ENCODE data around the gene PPFIA4. TPM values are rescaled to one million over a fixed set of nuclear protein-coding genes. Genes with fewer than 3 reads are reported as not detected.

Gene PPFIA4
- total RNA-seq, 1 experiment from 2014 or later: 6.6 TPM

GRCh38 chr1:203099805-203100515 is 73.7 kb downstream of the PPFIA4 start:
- no peak for DNase-seq (ENCODE audit: low spot score)

- no peak for DNase-seq (ENCODE audit: low spot score)
These were observed 74.2 kb downstream of the PPFIA4 start for GRCh38 chr1:203100516-203100869.

GRCh38 chr1:203101813-203102634 is 75.7 kb downstream of the PPFIA4 start:
- no peak for DNase-seq (ENCODE audit: low spot score)

GRCh38 chr1:203103216-203103615 is 76.9 kb downstream of the PPFIA4 start:
- DNase-seq (ENCODE audit: low spot score): no peak

DNA sequence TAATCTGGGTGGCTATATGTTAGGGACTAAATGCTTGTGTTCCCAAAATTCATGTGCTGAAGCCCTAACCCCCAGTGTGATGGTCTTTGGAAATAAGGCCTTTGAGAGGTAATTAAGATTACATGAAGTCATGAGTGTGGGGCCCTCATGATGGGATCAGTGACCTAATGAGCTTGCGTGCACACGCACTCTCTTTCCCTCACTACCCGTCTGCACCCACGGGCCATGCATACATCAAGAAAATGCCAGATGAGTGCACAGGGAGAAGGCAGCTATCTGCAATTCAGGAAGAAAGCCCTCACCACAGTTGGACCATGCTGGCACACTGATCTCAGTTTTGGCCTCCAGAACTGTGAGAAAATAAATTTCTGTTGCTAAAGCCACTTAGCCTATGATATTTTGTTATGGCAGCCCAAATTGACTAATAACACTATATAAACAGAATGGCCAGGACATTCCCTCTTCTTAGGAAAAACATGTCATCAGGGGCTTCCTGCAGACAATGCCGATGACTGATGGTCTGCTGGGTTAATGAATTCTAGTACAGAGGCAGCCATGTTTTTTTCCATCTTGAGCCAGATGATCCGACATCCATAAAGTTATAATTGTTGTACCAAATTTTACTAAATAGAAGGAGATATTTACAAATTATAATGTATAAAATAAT is 77.7 kb downstream of the PPFIA4 start:
- DNase-seq (ENCODE audit: low spot score): no peak

- no peak for DNase-seq (ENCODE audit: low spot score)
These were observed 78.6 kb downstream of the PPFIA4 start for GRCh38 chr1:203104789-203105390.

DNA sequence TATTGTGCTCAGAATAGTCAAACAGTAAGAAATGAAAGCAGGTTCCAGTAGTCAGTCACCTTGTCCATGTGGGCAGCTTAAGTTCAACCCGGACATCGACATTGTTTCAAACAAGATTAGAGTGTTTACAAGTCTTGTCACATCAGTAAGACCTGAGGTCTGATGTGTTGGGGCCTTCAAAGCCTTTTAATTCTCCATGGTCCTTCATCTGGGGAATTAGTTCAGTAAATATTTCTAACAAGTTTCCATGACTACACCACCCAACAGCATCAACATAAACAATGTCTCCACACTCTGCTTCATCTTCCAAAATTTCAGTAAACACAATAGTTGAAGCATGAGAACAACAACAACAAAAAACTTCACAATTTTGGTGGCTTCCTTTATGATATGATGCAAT is 86.2 kb downstream of the PPFIA4 start:
- no peak for DNase-seq (ENCODE audit: low spot score)

DNA sequence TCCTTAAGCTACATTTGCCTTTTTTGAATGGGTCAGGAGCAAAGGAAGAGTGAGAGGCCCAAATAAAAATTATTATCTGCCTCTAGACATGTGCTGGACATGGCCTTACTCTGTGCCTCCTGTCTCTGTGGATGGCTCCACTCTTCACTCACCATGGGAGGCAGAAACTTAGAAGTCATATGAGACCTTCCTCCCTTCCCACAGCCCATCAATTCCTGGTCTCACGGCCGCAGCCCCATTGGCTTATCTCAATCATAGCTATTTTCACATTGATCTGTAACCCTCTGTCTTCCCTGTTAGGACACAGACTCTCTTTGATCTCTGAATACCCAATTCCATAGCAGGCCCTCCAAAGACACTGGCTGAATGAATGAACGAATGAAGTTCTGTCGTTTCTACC is 87.0 kb downstream of the PPFIA4 start:
- no peak for DNase-seq (ENCODE audit: low spot score)

- no peak for DNase-seq (ENCODE audit: low spot score)
These were observed 87.9 kb downstream of the PPFIA4 start for GRCh38 chr1:203114202-203114601.

- DNase-seq (ENCODE audit: low spot score): no peak
These were observed 90.0 kb downstream of the PPFIA4 start for GRCh38 chr1:203116091-203116820.

DNA sequence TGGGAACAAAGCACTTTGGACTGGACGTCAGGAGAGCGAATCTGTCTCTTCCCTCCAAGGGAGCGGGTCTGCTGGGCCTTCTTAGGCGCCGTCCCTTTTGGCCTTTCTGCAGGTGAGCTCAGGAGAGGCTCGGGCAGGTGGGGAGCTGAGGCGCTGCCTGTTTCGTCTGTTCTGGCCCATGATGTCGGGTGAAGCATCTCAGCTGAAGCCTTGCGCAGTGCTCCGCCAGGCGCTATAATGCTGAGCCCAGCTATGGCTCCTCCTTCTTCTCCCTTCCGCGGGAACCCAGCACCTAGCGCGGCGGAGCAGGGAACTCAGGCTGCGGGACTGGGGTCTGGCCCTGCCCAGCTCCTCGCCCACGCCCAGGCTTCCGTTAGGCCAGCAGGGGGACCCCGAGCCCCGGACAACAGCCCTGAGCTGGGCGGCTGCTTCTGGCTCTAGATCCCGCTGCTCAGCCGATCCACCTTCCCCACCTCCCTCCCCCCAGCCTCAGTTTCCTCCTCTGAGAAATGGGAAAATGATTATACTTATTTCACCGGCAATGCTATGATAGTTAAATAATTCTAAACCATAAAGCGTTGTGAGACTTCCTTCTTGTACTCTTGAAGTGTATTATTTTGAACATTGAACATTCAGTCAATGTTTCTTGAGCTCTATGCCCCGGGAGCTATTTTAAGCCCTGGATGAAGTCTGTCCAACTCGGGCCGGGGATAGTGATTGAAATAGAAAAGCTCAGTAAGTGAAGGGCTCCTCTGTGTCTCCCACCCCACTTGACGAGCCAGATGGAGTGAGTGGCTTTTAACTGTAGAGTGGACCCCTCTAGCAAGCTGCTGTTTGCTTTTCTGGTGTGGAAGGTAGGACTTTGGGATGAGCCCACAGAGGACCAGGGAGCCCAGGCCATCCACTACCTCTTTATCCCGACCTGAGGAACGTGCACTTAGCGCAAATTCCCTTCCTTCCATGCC is 91.6 kb downstream of the PPFIA4 start:
- peak; percentile 72 for DNase-seq (ENCODE audit: low spot score)

DNA sequence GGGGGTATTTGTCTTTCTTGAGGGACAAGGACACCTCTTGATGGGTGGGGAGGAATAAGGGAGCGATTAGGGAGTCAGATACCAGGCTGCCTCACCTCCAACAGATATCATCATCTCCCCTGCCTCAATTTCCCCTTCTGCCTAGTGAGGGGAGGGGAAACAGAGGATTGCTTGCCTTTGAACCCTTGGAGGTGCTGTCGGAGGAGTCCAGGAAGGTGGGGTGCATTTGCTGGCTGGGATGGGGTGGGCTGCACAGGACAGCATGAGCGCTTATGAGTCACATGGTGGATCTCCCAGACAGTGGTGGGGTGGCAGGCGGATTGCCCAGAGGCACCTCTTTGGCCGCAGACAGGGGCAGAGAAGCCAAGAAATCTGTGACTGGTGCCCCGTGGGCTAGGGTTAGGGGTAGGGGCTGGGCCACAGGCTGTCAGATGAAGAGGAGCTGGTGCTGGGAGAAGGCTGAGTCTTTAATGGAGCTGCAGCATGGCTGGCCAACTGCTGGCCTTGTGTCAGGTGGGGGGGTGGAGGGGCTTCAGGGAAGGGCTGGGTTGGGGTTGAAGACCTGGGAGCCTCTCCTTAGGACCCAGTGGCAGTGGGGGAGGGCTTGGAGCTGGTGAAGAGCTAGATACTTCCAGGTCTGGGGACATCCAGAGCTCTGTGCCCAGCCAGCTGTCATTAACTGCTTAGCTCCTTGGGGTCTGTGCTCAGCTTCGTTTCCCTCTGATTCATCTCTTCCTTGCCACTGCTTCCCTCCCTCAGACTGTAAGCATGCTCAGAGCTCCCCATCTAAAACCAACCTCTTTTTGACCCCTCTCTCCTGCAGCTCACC is 94.2 kb downstream of the PPFIA4 start:
- no peak for DNase-seq (ENCODE audit: low spot score)

DNA sequence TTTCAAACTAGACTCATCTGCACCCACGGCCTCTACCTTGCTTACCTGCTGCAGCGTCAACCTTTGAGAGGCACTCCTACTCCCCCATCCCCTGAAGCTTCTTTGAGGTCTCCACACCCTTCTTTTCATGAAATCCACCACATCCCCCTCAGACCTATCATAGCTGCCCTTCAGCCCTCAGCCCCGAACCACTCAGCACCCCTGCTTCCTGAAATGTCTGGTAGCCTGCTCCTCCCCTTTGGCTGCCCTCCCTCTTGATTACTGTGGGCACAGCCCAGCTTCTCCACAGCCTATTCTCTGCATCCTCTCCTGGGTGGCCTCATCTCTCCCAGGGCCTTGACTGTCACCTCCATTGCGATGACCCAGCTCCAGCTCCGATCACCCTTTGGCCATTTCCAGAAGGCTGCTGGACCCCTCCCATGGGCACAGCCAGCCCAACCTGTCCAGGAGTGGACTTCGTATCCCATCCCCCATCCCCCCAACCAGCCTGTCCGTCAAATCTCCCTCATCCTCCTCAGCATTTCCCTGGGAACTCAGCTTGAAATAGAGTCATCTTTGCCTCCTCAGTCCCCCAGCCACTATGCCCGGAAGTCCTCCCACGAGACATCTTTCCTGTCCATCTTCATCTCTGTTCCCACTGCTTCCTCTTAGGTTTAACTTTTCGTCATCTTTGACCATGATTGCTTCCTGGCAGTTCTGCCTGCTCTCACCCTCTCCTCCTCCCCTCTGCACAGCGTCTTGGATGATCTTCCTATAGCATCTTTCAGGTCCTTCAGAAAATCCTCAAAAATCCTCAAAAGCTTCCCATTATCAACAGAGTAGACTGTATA is 95.1 kb downstream of the PPFIA4 start:
- DNase-seq (ENCODE audit: low spot score): no peak

DNA sequence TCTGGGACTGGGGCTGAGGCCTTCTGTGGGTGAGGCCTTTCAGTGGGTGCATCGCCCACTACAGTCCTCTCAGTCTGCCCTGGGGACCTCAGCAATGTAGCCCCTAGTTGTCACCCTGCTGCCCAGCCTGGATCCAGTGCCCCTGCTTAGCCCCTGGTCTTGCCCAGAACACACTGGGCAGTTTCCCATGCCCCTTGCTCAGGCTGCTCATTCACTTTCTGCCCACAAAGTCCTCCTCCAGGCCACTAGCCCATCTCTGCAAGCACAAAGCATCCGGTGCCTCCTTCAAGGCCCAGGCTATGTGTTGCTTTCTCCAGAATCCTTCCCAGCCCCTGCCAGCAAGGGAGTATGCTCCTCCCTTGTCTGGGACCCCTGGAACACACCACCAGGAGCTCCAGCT is 95.9 kb downstream of the PPFIA4 start:
- no peak for DNase-seq (ENCODE audit: low spot score)

DNA sequence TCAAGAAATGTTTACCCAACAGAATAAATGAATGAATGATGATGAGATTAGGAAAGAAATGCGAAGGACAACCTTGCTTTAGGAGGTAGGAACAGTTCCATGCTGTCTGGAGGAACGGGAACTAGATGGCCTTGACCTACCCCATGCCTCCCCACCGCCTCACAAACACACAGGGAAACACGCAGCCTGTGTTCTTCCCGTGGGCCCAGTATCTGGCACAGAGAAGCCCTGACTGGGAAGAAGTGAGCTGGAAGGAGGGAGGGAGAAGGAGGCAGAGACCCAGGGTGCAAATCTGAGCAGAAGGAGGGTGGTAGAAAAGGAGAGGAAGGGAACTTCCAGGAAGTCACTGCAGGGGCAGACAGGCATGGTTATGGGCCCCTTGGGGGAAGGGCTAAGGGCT is 97.7 kb downstream of the PPFIA4 start:
- DNase-seq (ENCODE audit: low spot score): no peak

DNA sequence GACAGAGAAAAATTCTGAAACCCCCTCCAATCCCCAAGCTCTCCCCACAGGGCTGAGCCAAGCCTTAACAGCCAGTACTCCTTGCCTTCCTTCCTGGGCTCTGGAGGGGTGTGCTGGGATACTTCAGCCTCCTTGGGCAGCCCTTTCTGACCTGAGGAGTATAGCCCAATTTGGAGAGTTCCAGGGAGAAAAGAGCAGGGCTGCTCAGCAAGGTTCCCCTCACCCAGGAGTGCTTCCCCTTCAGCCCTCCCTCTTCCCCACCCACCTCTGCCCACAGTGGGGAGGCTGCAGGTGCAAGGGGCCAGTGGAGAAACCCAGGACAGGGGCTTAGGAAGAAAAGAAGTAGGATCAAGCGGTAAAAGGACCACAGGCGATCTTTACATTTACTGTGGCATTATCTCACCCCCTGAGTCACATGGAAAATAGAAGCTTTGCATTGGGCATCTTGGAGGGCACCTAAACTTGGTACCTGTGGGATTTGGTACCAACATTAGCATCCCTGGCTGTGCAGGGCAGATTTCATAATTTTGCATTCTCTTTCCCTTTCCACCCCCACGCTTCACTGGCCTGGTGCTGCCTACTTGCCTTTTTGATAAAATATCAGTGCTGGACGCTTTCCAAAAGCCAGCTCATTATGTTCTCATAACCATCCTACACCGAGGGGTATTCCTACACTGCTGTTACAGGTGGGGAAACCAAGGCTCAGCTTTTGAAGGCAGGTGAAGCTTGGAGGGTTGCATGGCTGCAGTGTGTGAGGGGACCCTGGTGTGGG is 98.4 kb downstream of the PPFIA4 start:
- peak; percentile 78 for DNase-seq (ENCODE audit: low spot score)

GRCh38 chr1:203126151-203126865 is 100.0 kb downstream of the PPFIA4 start:
- peak; percentile 57 for DNase-seq (ENCODE audit: low spot score)

Measured in A172 (cell line).